HG03378 (cell line): Measurements from ENCODE around the gene GBP3.
"Not testable (repeated sequence)": the region's sequence is repeated elsewhere in the genome, so short reads cannot be mapped to it uniquely, and the experiment has no call there.

Source experiments
- ATAC-seq: cut with Tn5 transposase; IDR thresholded peaks from one replicate; pipeline ENCODE4 v1.9.1; 2021; ENCODE audit warnings: mild to moderate bottlenecking, moderate library complexity; ENCODE audit not compliant: unreplicated experiment

The GBP3 gene

GRCh38 chr1:89041119-89041641 lies 18.5 kb upstream of the GBP3 start:
- peak; percentile 99 for ATAC-seq

GRCh38 chr1:89040315-89040626 lies 17.6 kb upstream of the GBP3 start:
- no peak for ATAC-seq

- ATAC-seq = no peak
Observed at GRCh38 chr1:89037186-89037585, 14.5 kb upstream of the GBP3 start.

- no peak for ATAC-seq
Observed at GRCh38 chr1:89035080-89035479, 12.4 kb upstream of the GBP3 start.

GRCh38 chr1:89034004-89034403 lies 11.3 kb upstream of the GBP3 start:
- ATAC-seq = not testable (repeated sequence)

- not testable (repeated sequence) for ATAC-seq
Observed at GRCh38 chr1:89029051-89029450, 6.4 kb upstream of the GBP3 start.

DNA sequence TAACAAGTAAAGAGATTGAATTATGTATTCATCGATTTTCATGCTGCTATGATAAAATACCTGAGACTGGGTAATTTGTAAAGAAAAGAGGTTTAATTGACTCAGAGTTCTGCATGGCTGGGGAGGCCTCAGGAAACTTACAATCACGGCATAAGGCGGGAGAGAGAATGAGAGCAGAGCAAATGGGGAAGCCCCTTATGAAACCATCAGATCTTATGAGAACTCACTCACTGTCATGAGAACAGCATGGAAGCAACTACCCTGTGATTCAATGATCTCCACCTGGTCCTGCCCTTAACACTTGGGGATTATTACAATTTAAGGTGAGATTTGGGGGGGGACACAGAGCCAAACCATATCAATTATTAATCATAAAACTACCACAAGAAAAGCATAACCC lies 3.3 kb upstream of the GBP3 start:
- no peak for ATAC-seq

GRCh38 chr1:89023026-89023425 lies 360 bp upstream of the GBP3 start:
- ATAC-seq = peak; percentile 15

GRCh38 chr1:89018318-89018717 lies 4.3 kb downstream of the GBP3 start:
- not testable (repeated sequence) for ATAC-seq

DNA sequence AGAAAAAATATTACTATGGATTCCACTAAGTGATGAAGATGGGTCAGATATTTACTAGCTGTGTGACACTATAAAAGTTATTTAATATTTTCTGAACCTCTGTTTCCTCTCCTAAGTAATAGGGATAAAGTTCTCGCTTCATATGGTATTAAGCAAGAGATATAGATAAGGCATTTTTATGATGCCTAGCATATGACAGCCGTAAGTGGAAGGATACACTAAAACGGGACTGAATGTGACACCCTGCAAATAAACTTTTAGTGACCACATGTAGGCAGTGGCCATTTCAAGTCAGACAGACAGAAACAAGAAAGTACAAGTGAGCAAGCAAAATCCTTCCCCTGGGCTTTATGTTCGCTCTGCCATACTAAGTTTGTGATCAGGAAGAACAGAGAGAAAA lies 14.2 kb downstream of the GBP3 start:
- no peak for ATAC-seq

DNA sequence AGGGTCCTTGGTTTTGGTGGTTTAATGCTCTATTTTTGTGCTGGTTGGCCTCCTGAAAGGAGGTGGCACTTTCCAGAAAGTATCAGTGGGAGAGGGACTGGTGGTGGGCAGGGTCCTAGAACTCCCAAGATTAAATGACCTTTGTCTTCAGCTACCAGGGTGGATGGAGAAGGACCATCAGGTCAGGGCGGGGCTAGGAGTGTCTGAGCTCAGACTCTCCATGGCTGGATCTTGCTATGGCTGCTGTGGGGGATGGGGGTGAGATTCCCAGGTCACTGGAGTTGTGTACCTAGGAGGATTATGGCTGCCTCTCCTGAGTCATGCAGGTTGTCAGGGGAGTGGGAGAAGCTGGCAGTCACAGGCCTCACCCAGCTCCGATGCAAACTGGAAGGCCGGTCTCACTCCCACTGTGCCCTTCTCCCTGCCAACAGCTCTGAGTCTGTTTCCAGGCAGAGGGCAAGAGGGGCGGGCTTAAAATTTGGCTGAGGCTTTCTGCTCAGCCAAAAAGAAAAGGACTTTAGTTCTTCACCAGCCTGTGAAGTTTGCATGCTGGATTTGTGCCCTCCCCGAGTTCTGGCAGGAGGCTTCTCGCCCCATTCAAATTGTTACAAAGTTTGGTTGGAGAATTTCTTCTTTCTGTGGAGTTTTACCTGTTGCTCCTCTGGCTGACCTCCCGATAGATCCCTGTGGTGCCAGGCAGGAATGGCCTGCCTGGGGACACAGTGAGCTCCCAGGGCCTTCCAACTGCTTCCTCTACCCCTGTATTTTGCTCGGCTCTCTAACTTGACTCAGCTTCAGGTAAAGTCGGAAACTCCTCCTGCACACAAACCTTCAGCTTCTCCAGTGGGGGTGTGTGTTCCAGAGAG lies 17.1 kb downstream of the GBP3 start:
- ATAC-seq = no peak

GRCh38 chr1:89002176-89002575 lies 20.5 kb downstream of the GBP3 start:
- ATAC-seq = not testable (repeated sequence)

GRCh38 chr1:89001510-89001909 lies 21.2 kb downstream of the GBP3 start:
- ATAC-seq = no peak

GRCh38 chr1:88998716-88999115 lies 23.9 kb downstream of the GBP3 start:
- ATAC-seq = peak; percentile 91

DNA sequence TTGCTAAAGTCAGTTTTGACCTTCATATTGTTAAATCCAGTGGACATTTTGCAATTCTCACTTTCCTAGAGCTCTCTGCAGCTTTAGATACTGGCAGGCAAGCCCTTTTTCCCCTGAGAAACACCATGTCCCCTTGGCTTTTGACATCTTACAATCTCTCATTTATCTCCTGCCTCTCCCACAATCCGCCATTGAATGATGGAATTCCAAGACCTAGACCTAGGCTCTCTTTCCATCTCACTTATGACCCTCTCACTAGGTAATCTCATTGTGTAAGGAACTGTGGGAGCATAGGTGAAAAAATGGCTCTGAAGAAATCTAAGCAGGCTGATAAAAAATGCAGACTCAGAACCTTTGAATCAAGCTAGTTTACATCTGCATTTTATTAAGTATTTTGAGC lies 32.2 kb downstream of the GBP3 start:
- ATAC-seq = no peak

DNA sequence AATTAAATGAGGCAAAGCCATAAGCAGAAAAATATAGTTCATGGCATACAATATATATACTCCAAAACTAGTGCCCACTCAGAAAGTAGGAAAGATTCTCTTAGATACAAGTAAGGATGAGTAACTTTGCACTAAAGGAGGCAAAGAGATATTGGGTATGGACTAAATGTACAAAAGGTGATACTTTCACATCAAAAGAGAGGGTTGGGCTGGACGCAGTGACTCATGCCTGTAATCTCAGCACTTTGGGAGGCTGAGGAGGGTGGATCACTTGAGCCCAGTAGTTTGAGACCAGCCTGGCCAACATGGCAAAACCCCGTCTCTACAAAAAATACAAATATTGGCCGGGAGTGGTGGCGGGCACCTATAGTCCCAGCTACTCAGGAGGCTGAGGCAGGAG lies 37.0 kb downstream of the GBP3 start:
- no peak for ATAC-seq

- ATAC-seq = no peak
Observed at GRCh38 chr1:88985032-88985431, 37.6 kb downstream of the GBP3 start.

DNA sequence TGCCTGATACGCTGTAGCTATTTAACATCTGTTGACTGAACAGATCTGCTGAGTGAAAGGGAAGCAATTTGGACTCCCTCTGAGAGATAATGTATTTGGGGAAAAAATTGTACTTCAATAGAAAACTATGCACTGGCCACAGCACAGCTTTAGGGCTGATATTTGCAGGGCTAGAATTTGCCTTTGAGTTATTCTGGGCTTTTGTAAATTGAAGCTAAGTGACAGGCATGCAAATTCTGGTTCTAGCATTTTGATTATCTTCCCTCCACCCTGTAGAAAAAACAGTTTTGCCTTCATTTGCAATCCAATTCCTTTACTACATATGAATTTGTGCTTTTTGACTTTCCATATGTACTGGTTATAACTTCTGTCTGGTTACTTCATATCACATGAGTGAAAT lies 38.1 kb downstream of the GBP3 start:
- no peak for ATAC-seq

GRCh38 chr1:88983791-88984559 lies 38.7 kb downstream of the GBP3 start:
- no peak for ATAC-seq

- no peak for ATAC-seq
Observed at GRCh38 chr1:88982055-88982454, 40.6 kb downstream of the GBP3 start.

DNA sequence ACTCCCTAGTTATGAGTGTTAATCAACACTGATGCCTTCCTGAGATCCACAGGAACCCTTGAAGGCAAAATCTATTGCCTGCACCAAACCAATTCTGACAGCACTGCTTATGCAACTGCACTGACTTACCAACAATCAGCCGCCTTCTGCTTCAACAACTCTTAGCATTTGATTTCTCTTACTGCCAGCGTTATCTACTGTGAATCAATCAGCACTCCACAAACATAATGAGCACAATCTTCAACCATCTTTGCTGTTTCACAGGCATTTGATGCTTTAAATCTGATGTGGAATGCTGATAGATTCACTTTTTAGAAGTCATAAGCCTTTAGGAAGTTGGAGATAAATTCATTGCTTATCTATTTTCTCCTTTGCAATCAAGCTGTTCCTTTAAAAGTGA lies 41.2 kb downstream of the GBP3 start:
- ATAC-seq = not testable (repeated sequence)

DNA sequence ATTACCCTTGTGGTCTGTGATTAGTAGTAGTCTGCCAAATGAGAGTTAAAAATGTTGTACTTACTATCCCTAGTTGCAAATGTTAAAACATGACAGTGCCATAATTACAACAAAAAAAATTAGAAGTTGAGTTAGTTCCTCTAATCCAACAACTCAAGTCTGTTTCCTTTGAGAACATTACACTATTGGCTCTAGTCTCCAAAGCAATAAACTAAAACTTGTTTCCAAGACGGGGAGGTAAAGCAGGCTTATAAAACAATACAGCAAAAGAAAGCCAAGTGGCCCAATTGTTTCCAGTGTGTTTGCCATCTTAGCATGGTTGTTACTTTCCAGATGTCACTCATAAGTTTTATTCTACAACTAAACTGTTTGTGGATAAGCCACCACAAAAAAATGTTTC lies 41.8 kb downstream of the GBP3 start:
- ATAC-seq = no peak
